ENCODE measurements around the gene CPVL.

CPVL gene

GRCh38 chr7:29017713-29018112, 128.6 kb downstream of the CPVL start:
- Histone ChIP-seq H3K4me1 (ENCODE audit: insufficient read depth, low read length) (no peaks in the 10 kb centered on the region), H3K4me3 (ENCODE audit: low read depth in 1 of 2, low read length in 2 of 2) (no peak overlapping the region), H3K4me2 (ENCODE audit: insufficient read depth, low read length) (no peak overlapping the region), H3K9me3 (ENCODE audit: insufficient read depth, low read length, severe bottlenecking) (peaks cover 13% of the 10 kb centered on the region), H4K20me1 (ENCODE audit: insufficient read depth, low read length) (no peaks in the 10 kb centered on the region), H3K79me2 (ENCODE audit: insufficient read depth, low read length) (no peaks in the 10 kb centered on the region), H2AFZ (ENCODE audit: low read depth, low read length) (no peak overlapping the region), H3K9ac (ENCODE audit: low read depth, low read length) (no peak overlapping the region), H3K36me3 (ENCODE audit: insufficient read depth, low read length) (peaks cover 18% of the 10 kb centered on the region), H3K27me3 (ENCODE audit: insufficient read depth, low read length, poor library complexity) (no peaks in the 10 kb centered on the region), H3K27ac (ENCODE audit: low read length) (no peak overlapping the region)
- TF ChIP-seq CTCF (IDR thresholded peaks at IDR 0.05; ENCODE audit: borderline replicate concordance, extremely low read depth, low read length, poor library complexity, severe bottlenecking) = no peak
- no peak for TF ChIP-seq EZH2 (IDR thresholded peaks at IDR 0.05; ENCODE audit: borderline replicate concordance, low read depth, low read length, severe bottlenecking)
- ATAC-seq (ENCODE audit: insufficient read depth, low read depth) (no peak), DNase-seq (no peak)

- ATAC-seq (ENCODE audit: insufficient read depth, low read depth) (no peak), DNase-seq (no peak)
- H3K27ac ChIP-seq (ENCODE audit: low read length) = no peak overlapping the region
- H3K79me2 ChIP-seq (ENCODE audit: insufficient read depth, low read length) = no peaks in the 10 kb centered on the region
- no peak overlapping the region for H3K4me3 ChIP-seq (ENCODE audit: low read depth in 1 of 2, low read length in 2 of 2)
- no peak overlapping the region for H3K9ac ChIP-seq (ENCODE audit: low read depth, low read length)
- TF ChIP-seq EZH2 (IDR thresholded peaks at IDR 0.05; ENCODE audit: borderline replicate concordance, low read depth, low read length, severe bottlenecking) = no peak
- TF ChIP-seq CTCF (IDR thresholded peaks at IDR 0.05; ENCODE audit: borderline replicate concordance, extremely low read depth, low read length, poor library complexity, severe bottlenecking) = no peak
- no peaks in the 10 kb centered on the region for H3K4me1 ChIP-seq (ENCODE audit: insufficient read depth, low read length)
- no peak overlapping the region for H3K4me2 ChIP-seq (ENCODE audit: insufficient read depth, low read length)
- H2AFZ ChIP-seq (ENCODE audit: low read depth, low read length) = no peak overlapping the region
- no peaks in the 10 kb centered on the region for H3K9me3 ChIP-seq (ENCODE audit: insufficient read depth, low read length, severe bottlenecking)
- no peaks in the 10 kb centered on the region for H3K36me3 ChIP-seq (ENCODE audit: insufficient read depth, low read length)
- H4K20me1 ChIP-seq (ENCODE audit: insufficient read depth, low read length) = no peaks in the 10 kb centered on the region
- H3K27me3 ChIP-seq (ENCODE audit: insufficient read depth, low read length, poor library complexity) = no peaks in the 10 kb centered on the region
Observed at GRCh38 chr7:29014725-29015124, 131.6 kb downstream of the CPVL start.

GRCh38 chr7:29013931-29014330, 132.4 kb downstream of the CPVL start:
- H3K9ac ChIP-seq (ENCODE audit: low read depth, low read length) = no peak overlapping the region
- H3K27me3 ChIP-seq (ENCODE audit: insufficient read depth, low read length, poor library complexity) = no peaks in the 10 kb centered on the region
- no peak overlapping the region for H2AFZ ChIP-seq (ENCODE audit: low read depth, low read length)
- no peak for DNase-seq
- H3K36me3 ChIP-seq (ENCODE audit: insufficient read depth, low read length) = no peaks in the 10 kb centered on the region
- H3K27ac ChIP-seq (ENCODE audit: low read length) = no peak overlapping the region
- TF ChIP-seq CTCF (IDR thresholded peaks at IDR 0.05; ENCODE audit: borderline replicate concordance, extremely low read depth, low read length, poor library complexity, severe bottlenecking) (no peak), EZH2 (IDR thresholded peaks at IDR 0.05; ENCODE audit: borderline replicate concordance, low read depth, low read length, severe bottlenecking) (no peak)
- ATAC-seq (ENCODE audit: insufficient read depth, low read depth) = no peak
- H3K4me1 ChIP-seq (ENCODE audit: insufficient read depth, low read length) = no peaks in the 10 kb centered on the region
- no peaks in the 10 kb centered on the region for H4K20me1 ChIP-seq (ENCODE audit: insufficient read depth, low read length)
- H3K9me3 ChIP-seq (ENCODE audit: insufficient read depth, low read length, severe bottlenecking) = no peaks in the 10 kb centered on the region
- H3K4me2 ChIP-seq (ENCODE audit: insufficient read depth, low read length) = no peak overlapping the region
- H3K79me2 ChIP-seq (ENCODE audit: insufficient read depth, low read length) = no peaks in the 10 kb centered on the region
- H3K4me3 ChIP-seq (ENCODE audit: low read depth in 1 of 2, low read length in 2 of 2) = no peak overlapping the region
